ENCODE data around the gene LTBP3.

LTBP3 gene

GRCh38 chr11:65552388-65552951 is 5.7 kb downstream of the LTBP3 start:
- DNase-seq: no peak
- no peak overlapping the region for H3K4ac ChIP-seq (ENCODE audit: low read depth in 1 of 2, low read length in 2 of 2)
- no peak overlapping the region for H3K4me2 ChIP-seq (ENCODE audit: low read length, poor library complexity, severe bottlenecking)
- no peak overlapping the region for H3K9ac ChIP-seq (ENCODE audit: low read length)
- no peak overlapping the region for H4K91ac ChIP-seq (ENCODE audit: low read length)
- no peak overlapping the region for H2AFZ ChIP-seq (ENCODE audit: low read depth, low read length)
- H2BK120ac ChIP-seq (ENCODE audit: low read depth, low read length): no peak overlapping the region
- H4K8ac ChIP-seq (ENCODE audit: low read length): no peak overlapping the region
- peaks cover 38% of the 10 kb centered on the region for H3K4me1 ChIP-seq (ENCODE audit: control insufficient read depth, insufficient read depth, low read depth, low read length)
- H3K4me3 ChIP-seq (ENCODE audit: insufficient read depth in 1 of 2, low read depth in 1 of 2, low read length in 2 of 2): no peak overlapping the region
- no peaks in the 10 kb centered on the region for H3K27me3 ChIP-seq (ENCODE audit: control insufficient read depth in 1 of 2, insufficient read depth in 1 of 2, low read length in 2 of 2)
- no peak overlapping the region for H2BK5ac ChIP-seq (ENCODE audit: low read depth, low read length, poor library complexity, severe bottlenecking)
- H3K36me3 ChIP-seq (ENCODE audit: control insufficient read depth in 1 of 2, insufficient read depth in 2 of 2, low read depth in 1 of 2, low read length in 2 of 2): peaks cover 46 to 48% of the 10 kb centered on the region in 2 experiments
- no peak overlapping the region for H2BK15ac ChIP-seq (ENCODE audit: low read depth, poor library complexity, severe bottlenecking)
- no peak overlapping the region for H3K14ac ChIP-seq (ENCODE audit: low read length in 2 of 2)
- no peak overlapping the region for H2BK12ac ChIP-seq (ENCODE audit: low read length in 2 of 2)
- no peaks in the 10 kb centered on the region for H3K9me3 ChIP-seq (ENCODE audit: control insufficient read depth, low read length)
- no peak overlapping the region for H3K23ac ChIP-seq (ENCODE audit: low read length in 2 of 2)
- 91% methylated on average over 9 of the region's 9 CpGs for WGBS
- peaks cover 15% of the 10 kb centered on the region for H3K79me1 ChIP-seq (replicated peaks; ENCODE audit: low read length, poor library complexity, severe bottlenecking)
- H3K27ac ChIP-seq (ENCODE audit: low read length, poor library complexity, severe bottlenecking): no peak overlapping the region
- no peak overlapping the region for H3K18ac ChIP-seq (ENCODE audit: low read depth in 1 of 2, low read length in 2 of 2)
- no peak overlapping the region for H2AK5ac ChIP-seq (ENCODE audit: low read length, severe bottlenecking)

GRCh38 chr11:65551572-65552387 is 6.4 kb downstream of the LTBP3 start:
- no peak overlapping the region for H2AK5ac ChIP-seq (ENCODE audit: low read length, severe bottlenecking)
- peaks cover 36% of the 10 kb centered on the region for H3K4me1 ChIP-seq (ENCODE audit: control insufficient read depth, insufficient read depth, low read depth, low read length)
- peaks cover 15% of the 10 kb centered on the region for H3K79me1 ChIP-seq (replicated peaks; ENCODE audit: low read length, poor library complexity, severe bottlenecking)
- no peak overlapping the region for H3K4me3 ChIP-seq (ENCODE audit: insufficient read depth in 1 of 2, low read depth in 1 of 2, low read length in 2 of 2)
- WGBS: 67% methylated on average over 17 of the region's 17 CpGs
- no peak overlapping the region for H3K23ac ChIP-seq (ENCODE audit: low read length in 2 of 2)
- H3K9ac ChIP-seq (ENCODE audit: low read length): no peak overlapping the region
- H3K14ac ChIP-seq (ENCODE audit: low read length in 2 of 2): no peak overlapping the region
- no peak overlapping the region for H2BK5ac ChIP-seq (ENCODE audit: low read depth, low read length, poor library complexity, severe bottlenecking)
- H3K4ac ChIP-seq (ENCODE audit: low read depth in 1 of 2, low read length in 2 of 2): no peak overlapping the region
- no peak overlapping the region for H2BK15ac ChIP-seq (ENCODE audit: low read depth, poor library complexity, severe bottlenecking)
- H3K9me3 ChIP-seq (ENCODE audit: control insufficient read depth, low read length): no peaks in the 10 kb centered on the region
- H2BK12ac ChIP-seq (ENCODE audit: low read length in 2 of 2): no peak overlapping the region
- H2BK120ac ChIP-seq (ENCODE audit: low read depth, low read length): no peak overlapping the region
- H3K27ac ChIP-seq (ENCODE audit: low read length, poor library complexity, severe bottlenecking): no peak overlapping the region
- H3K27me3 ChIP-seq (ENCODE audit: control insufficient read depth in 1 of 2, insufficient read depth in 1 of 2, low read length in 2 of 2): no peaks in the 10 kb centered on the region
- peaks cover 48 to 52% of the 10 kb centered on the region in 2 experiments for H3K36me3 ChIP-seq (ENCODE audit: control insufficient read depth in 1 of 2, insufficient read depth in 2 of 2, low read depth in 1 of 2, low read length in 2 of 2)
- no peak overlapping the region for H4K91ac ChIP-seq (ENCODE audit: low read length)
- H2AFZ ChIP-seq (ENCODE audit: low read depth, low read length): no peak overlapping the region
- H3K18ac ChIP-seq (ENCODE audit: low read depth in 1 of 2, low read length in 2 of 2): no peak overlapping the region
- no peak overlapping the region for H4K8ac ChIP-seq (ENCODE audit: low read length)
- DNase-seq: no peak
- H3K4me2 ChIP-seq (ENCODE audit: low read length, poor library complexity, severe bottlenecking): no peak overlapping the region

- WGBS: 100% methylated on average over 3 of the region's 3 CpGs
- Histone ChIP-seq H3K4me1 (ENCODE audit: control insufficient read depth, insufficient read depth, low read depth, low read length) (peaks cover 21% of the 10 kb centered on the region), H3K4me3 (ENCODE audit: insufficient read depth in 1 of 2, low read depth in 1 of 2, low read length in 2 of 2) (no peak overlapping the region), H3K27ac (ENCODE audit: low read length, poor library complexity, severe bottlenecking) (no peak overlapping the region), H3K9ac (ENCODE audit: low read length) (no peak overlapping the region), H3K18ac (ENCODE audit: low read depth in 1 of 2, low read length in 2 of 2) (no peak overlapping the region), H2BK12ac (ENCODE audit: low read length in 2 of 2) (no peak overlapping the region), H3K27me3 (ENCODE audit: control insufficient read depth in 1 of 2, insufficient read depth in 1 of 2, low read length in 2 of 2) (no peaks in the 10 kb centered on the region), H3K23ac (ENCODE audit: low read length in 2 of 2) (no peak overlapping the region), H4K8ac (ENCODE audit: low read length) (no peak overlapping the region), H3K4ac (ENCODE audit: low read depth in 1 of 2, low read length in 2 of 2) (no peak overlapping the region), H3K9me3 (ENCODE audit: control insufficient read depth, low read length) (no peaks in the 10 kb centered on the region), H3K79me1 (replicated peaks; ENCODE audit: low read length, poor library complexity, severe bottlenecking) (peaks cover 7% of the 10 kb centered on the region), H2BK5ac (ENCODE audit: low read depth, low read length, poor library complexity, severe bottlenecking) (no peak overlapping the region), H3K36me3 (ENCODE audit: control insufficient read depth in 1 of 2, insufficient read depth in 2 of 2, low read depth in 1 of 2, low read length in 2 of 2) (peaks cover 68 to 69% of the 10 kb centered on the region in 2 experiments), H4K91ac (ENCODE audit: low read length) (no peak overlapping the region), H3K14ac (ENCODE audit: low read length in 2 of 2) (no peak overlapping the region), H3K4me2 (ENCODE audit: low read length, poor library complexity, severe bottlenecking) (no peak overlapping the region), H2BK15ac (ENCODE audit: low read depth, poor library complexity, severe bottlenecking) (no peak overlapping the region), H2BK120ac (ENCODE audit: low read depth, low read length) (no peak overlapping the region), H2AFZ (ENCODE audit: low read depth, low read length) (no peak overlapping the region), H2AK5ac (ENCODE audit: low read length, severe bottlenecking) (no peak overlapping the region)
- DNase-seq: no peak
Measured at GRCh38 chr11:65549096-65549495, 9.1 kb downstream of the LTBP3 start.

- peaks cover 16% of the 10 kb centered on the region for H3K4me1 ChIP-seq (ENCODE audit: control insufficient read depth, insufficient read depth, low read depth, low read length)
- H3K9me3 ChIP-seq (ENCODE audit: control insufficient read depth, low read length): no peaks in the 10 kb centered on the region
- no peak overlapping the region for H3K14ac ChIP-seq (ENCODE audit: low read length in 2 of 2)
- H2BK120ac ChIP-seq (ENCODE audit: low read depth, low read length): no peak overlapping the region
- no peak overlapping the region for H3K9ac ChIP-seq (ENCODE audit: low read length)
- H3K79me1 ChIP-seq (replicated peaks; ENCODE audit: low read length, poor library complexity, severe bottlenecking): peaks cover 4% of the 10 kb centered on the region
- no peak overlapping the region for H3K18ac ChIP-seq (ENCODE audit: low read depth in 1 of 2, low read length in 2 of 2)
- H3K23ac ChIP-seq (ENCODE audit: low read length in 2 of 2): no peak overlapping the region
- H2BK15ac ChIP-seq (ENCODE audit: low read depth, poor library complexity, severe bottlenecking): no peak overlapping the region
- no peak for DNase-seq
- no peak overlapping the region for H4K91ac ChIP-seq (ENCODE audit: low read length)
- no peak overlapping the region for H2AFZ ChIP-seq (ENCODE audit: low read depth, low read length)
- no peak overlapping the region for H4K8ac ChIP-seq (ENCODE audit: low read length)
- H3K4me3 ChIP-seq (ENCODE audit: insufficient read depth in 1 of 2, low read depth in 1 of 2, low read length in 2 of 2): no peak overlapping the region
- H3K27ac ChIP-seq (ENCODE audit: low read length, poor library complexity, severe bottlenecking): no peak overlapping the region
- no peaks in the 10 kb centered on the region for H3K27me3 ChIP-seq (ENCODE audit: control insufficient read depth in 1 of 2, insufficient read depth in 1 of 2, low read length in 2 of 2)
- H3K4me2 ChIP-seq (ENCODE audit: low read length, poor library complexity, severe bottlenecking): no peak overlapping the region
- 87% methylated on average over 3 of the region's 3 CpGs for WGBS
- H2BK12ac ChIP-seq (ENCODE audit: low read length in 2 of 2): no peak overlapping the region
- no peak overlapping the region for H3K4ac ChIP-seq (ENCODE audit: low read depth in 1 of 2, low read length in 2 of 2)
- no peak overlapping the region for H2BK5ac ChIP-seq (ENCODE audit: low read depth, low read length, poor library complexity, severe bottlenecking)
- peaks cover 70 to 74% of the 10 kb centered on the region in 2 experiments for H3K36me3 ChIP-seq (ENCODE audit: control insufficient read depth in 1 of 2, insufficient read depth in 2 of 2, low read depth in 1 of 2, low read length in 2 of 2)
- no peak overlapping the region for H2AK5ac ChIP-seq (ENCODE audit: low read length, severe bottlenecking)
Measured at GRCh38 chr11:65548395-65548794, 9.8 kb downstream of the LTBP3 start.

All from mesenchymal stem cell (in vitro differentiated cells and primary cell).